Endodermal cell (in vitro differentiated cells): Measurements from ENCODE around the gene WDCP. TPM values are rescaled to one million over a fixed set of nuclear protein-coding genes. Genes with fewer than 3 reads are reported as not detected.

Experiments used
- DNase-seq: peaks from one replicate; pipeline ENCODE4 v3.0.0-alpha.2; 2017
- H3K27ac ChIP-seq: 2 replicates; pipeline ENCODE4 v1.5.1; 2013; ENCODE audit warnings: mild to moderate bottlenecking, low read depth, low read length, moderate library complexity
- H3K27me3 ChIP-seq: 2 replicates; pipeline ENCODE4 v1.6.1; 2013; ENCODE audit warnings: mild to moderate bottlenecking, low read length, moderate library complexity; ENCODE audit not compliant: insufficient read depth, control insufficient read depth, poor library complexity, severe bottlenecking
- H3K36me3 ChIP-seq: 2 replicates; pipeline ENCODE4 v1.7.0; 2013; ENCODE audit warnings: mild to moderate bottlenecking, low read length, moderate library complexity; ENCODE audit not compliant: control insufficient read depth, insufficient read depth
- H3K4me1 ChIP-seq: one replicate; pipeline ENCODE4 v1.7.0; 2013; ENCODE audit warnings: low read length; ENCODE audit not compliant: control insufficient read depth, insufficient read depth
- H3K4me3 ChIP-seq: 2 replicates; pipeline ENCODE4 v1.5.1; 2013; ENCODE audit warnings: mild to moderate bottlenecking, low read length, moderate library complexity
- H3K9ac ChIP-seq: 2 replicates; pipeline ENCODE4 v1.6.1; 2013; ENCODE audit warnings: mild to moderate bottlenecking, low read length, moderate library complexity; ENCODE audit not compliant: poor library complexity, severe bottlenecking; ENCODE audit errors: extremely low read depth
- H3K9me3 ChIP-seq: 2 replicates; pipeline ENCODE4 v1.6.1; 2013; ENCODE audit warnings: mild to moderate bottlenecking, low read length, moderate library complexity; ENCODE audit not compliant: control insufficient read depth
- H3K27ac Mint-ChIP-seq: 2 replicates; pipeline ENCODE4 v1.8.0; 2020; ENCODE audit warnings: mixed read lengths
- H3K27me3 Mint-ChIP-seq: 2 replicates; pipeline ENCODE4 v1.8.0; 2021; ENCODE audit warnings: mild to moderate bottlenecking, mixed read lengths; ENCODE audit not compliant: insufficient read depth
- H3K36me3 Mint-ChIP-seq: 2 replicates; pipeline ENCODE4 v1.8.0; 2020; ENCODE audit warnings: low read depth, mixed read lengths
- H3K4me1 Mint-ChIP-seq: 2 replicates; pipeline ENCODE4 v1.8.0; 2020; ENCODE audit warnings: mixed read lengths
- H3K4me3 Mint-ChIP-seq: 2 replicates; pipeline ENCODE4 v1.8.0; 2020; ENCODE audit warnings: mild to moderate bottlenecking, moderate library complexity, mixed read lengths
- H3K9me3 Mint-ChIP-seq: 2 replicates; pipeline ENCODE4 v1.8.0; 2020; ENCODE audit warnings: mild to moderate bottlenecking, mixed read lengths
- CTCF ChIP-seq: fragments of 200-600 bp; sonication (generic); conservative IDR thresholded peaks from 2 replicates; pipeline ENCODE4 v1.5.0; 2021; ENCODE audit warnings: antibody characterized with exemption, mild to moderate bottlenecking
- WGBS, 2 experiments: methylation state at CpG; one replicate each; pipeline versions ENCODE4 v1.1.5 to v1.1.7; 2013; ENCODE audit warnings: missing lambda C conversion rate in 2 of 2, mixed read lengths in 1 of 2; ENCODE audit not compliant: insufficient coverage in 1 of 2, insufficient read length in 1 of 2; 5-methylcytosine and 5-hydroxymethylcytosine counted together
- total RNA-seq, 2 donors: library from RNA; stranded (reverse); fragmentation: NEBNext Ultra II Directional in 1 of 2; extraction: Animal tissue kit (Norgen Biotek cat#: 25700) in 1 of 2; gene quantifications; 2 replicates in 1 of 2; 3 replicates in 1 of 2; pipeline ENCODE4 v1.2.1, GENCODE V29; 2021

Gene WDCP
- total RNA-seq, 2 donors from 2014 or later = 18.2 to 24.1 TPM

- no peak for TF ChIP-seq CTCF
- H3K27ac Mint-ChIP-seq = no peak overlapping the region
- peaks cover 4% of the 10 kb centered on the region for H3K4me1 Mint-ChIP-seq
- Histone ChIP-seq H3K4me1 (no peaks in the 10 kb centered on the region), H3K4me3 (no peak overlapping the region), H3K36me3 (no peaks in the 10 kb centered on the region), H3K9ac (no peak overlapping the region), H3K27me3 (no peaks in the 10 kb centered on the region), H3K9me3 (no peaks in the 10 kb centered on the region), H3K27ac (no peak overlapping the region)
- 90 to 93% methylated on average over 2 of the region's 2 CpGs for WGBS, 2 experiments
- DNase-seq = no peak
- H3K36me3 Mint-ChIP-seq = peaks cover 2% of the 10 kb centered on the region
- H3K4me3 Mint-ChIP-seq = no peak overlapping the region
- H3K9me3 Mint-ChIP-seq = no peaks in the 10 kb centered on the region
- no peaks in the 10 kb centered on the region for H3K27me3 Mint-ChIP-seq
Observed at GRCh38 chr2:24088821-24089359, 41.7 kb upstream of the WDCP start.

GRCh38 chr2:24087032-24087431, 39.8 kb upstream of the WDCP start:
- Mint-ChIP-seq H3K4me1 (peaks cover 4% of the 10 kb centered on the region), H3K36me3 (peaks cover 10% of the 10 kb centered on the region)

GRCh38 chr2:24086241-24086640, 39.0 kb upstream of the WDCP start:
- Histone ChIP-seq H3K4me1 (no peaks in the 10 kb centered on the region), H3K27me3 (no peaks in the 10 kb centered on the region), H3K4me3 (no peak overlapping the region), H3K27ac (no peak overlapping the region), H3K9me3 (no peaks in the 10 kb centered on the region), H3K9ac (no peak overlapping the region), H3K36me3 (peaks cover 14% of the 10 kb centered on the region)
- no CpG with 5 or more reads among the region's 1 CpG for WGBS, 2 experiments
- no peaks in the 10 kb centered on the region for H3K27me3 Mint-ChIP-seq
- H3K36me3 Mint-ChIP-seq = peaks cover 11% of the 10 kb centered on the region
- H3K4me1 Mint-ChIP-seq = peaks cover 4% of the 10 kb centered on the region
- H3K27ac Mint-ChIP-seq = no peak overlapping the region
- no peak for TF ChIP-seq CTCF
- no peaks in the 10 kb centered on the region for H3K9me3 Mint-ChIP-seq
- H3K4me3 Mint-ChIP-seq = no peak overlapping the region
- no peak for DNase-seq

More at GRCh38 chr2:24087032-24087431, 39.8 kb upstream of the WDCP start:
- Mint-ChIP-seq H3K27ac (no peak overlapping the region), H3K27me3 (no peaks in the 10 kb centered on the region), H3K9me3 (no peaks in the 10 kb centered on the region), H3K4me3 (no peak overlapping the region)
- H3K27me3 ChIP-seq = no peaks in the 10 kb centered on the region
- no peak overlapping the region for H3K27ac ChIP-seq
- H3K4me1 ChIP-seq = no peaks in the 10 kb centered on the region
- TF ChIP-seq CTCF = no peak
- no peak for DNase-seq
- H3K9me3 ChIP-seq = no peaks in the 10 kb centered on the region
- WGBS, 2 experiments = 90 to 94% methylated on average over 2 to 3 of the region's 3 CpGs
- peaks cover 9% of the 10 kb centered on the region for H3K36me3 ChIP-seq
- H3K4me3 ChIP-seq = no peak overlapping the region
- no peak overlapping the region for H3K9ac ChIP-seq
